Activated CD8-positive, alpha-beta memory T cell treated with anti-CD3 and anti-CD28 coated beads for 24 hours (primary cell): Measurements from ENCODE around the gene PTRHD1.

Experiments used
- DNase-seq: peaks from one replicate; pipeline ENCODE4 v3.0.0-alpha.2; 2020

The PTRHD1 gene

GRCh38 chr2:24749069-24749691 is 44.0 kb downstream of the PTRHD1 start:
- DNase-seq: no peak

GRCh38 chr2:24747299-24747698 is 45.9 kb downstream of the PTRHD1 start:
- no peak for DNase-seq

- no peak for DNase-seq
Observed at GRCh38 chr2:24745825-24746224, 47.4 kb downstream of the PTRHD1 start.

GRCh38 chr2:24744356-24744755 is 48.8 kb downstream of the PTRHD1 start:
- no peak for DNase-seq

GRCh38 chr2:24743924-24744323 is 49.3 kb downstream of the PTRHD1 start:
- DNase-seq: no peak

- no peak for DNase-seq
Observed at GRCh38 chr2:24742730-24743129, 50.5 kb downstream of the PTRHD1 start.

- DNase-seq: no peak
Observed at GRCh38 chr2:24740142-24740541, 53.0 kb downstream of the PTRHD1 start.
